ENCODE data around the gene ITGBL1. TPM values are rescaled to one million over a fixed set of nuclear protein-coding genes. Genes with fewer than 3 reads are reported as not detected.
A peak's percentile ranks its signal among the peaks of the same experiment; 100 is the strongest.

ITGBL1 gene
- total RNA-seq, 3 donors from 2014 or later = 8.2 to 62.5 (median 18.6) TPM

DNA sequence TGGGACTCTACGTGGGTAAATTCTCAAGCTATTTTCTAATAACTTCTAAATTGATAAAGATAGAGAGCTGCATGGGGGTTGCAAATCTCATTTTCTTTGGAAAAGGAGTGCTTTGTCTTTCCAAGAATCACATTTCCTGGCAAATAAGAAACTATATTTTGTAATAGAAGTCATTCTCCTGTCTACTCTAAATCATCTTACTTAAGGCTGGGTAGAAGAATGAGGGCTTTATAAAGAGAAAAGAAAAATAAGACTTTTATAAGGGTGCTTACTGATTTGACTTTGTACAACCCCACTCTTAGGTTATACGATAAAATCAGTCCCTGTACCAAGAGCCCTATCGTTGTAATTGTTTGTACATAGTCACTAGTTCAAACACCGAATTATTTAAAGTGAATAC, 14.9 kb downstream of the ITGBL1 start:
- no peaks in the 10 kb centered on the region for H3K27me3 ChIP-seq
- no peak overlapping the region for H3K4me3 ChIP-seq
- H3K36me3 ChIP-seq = no peaks in the 10 kb centered on the region
- no peak for DNase-seq (ENCODE audit: low spot score in 2 of 2)
- TF ChIP-seq CTCF (IDR thresholded peaks at IDR 0.05) (no peak), POLR2AphosphoS5 (IDR thresholded peaks at IDR 0.05) (no peak)
- intact Hi-C loops (cut with DNase I; ENCODE audit: low total_unique reads) = loop anchor here (10.0 kb wide), 1 partner anchor 53 kb away; the partner anchor contains the start of gene NALCN
- no peaks in the 10 kb centered on the region for H3K4me1 ChIP-seq
- no peak overlapping the region for H3K27ac ChIP-seq
- H3K9me3 ChIP-seq = no peaks in the 10 kb centered on the region

DNA sequence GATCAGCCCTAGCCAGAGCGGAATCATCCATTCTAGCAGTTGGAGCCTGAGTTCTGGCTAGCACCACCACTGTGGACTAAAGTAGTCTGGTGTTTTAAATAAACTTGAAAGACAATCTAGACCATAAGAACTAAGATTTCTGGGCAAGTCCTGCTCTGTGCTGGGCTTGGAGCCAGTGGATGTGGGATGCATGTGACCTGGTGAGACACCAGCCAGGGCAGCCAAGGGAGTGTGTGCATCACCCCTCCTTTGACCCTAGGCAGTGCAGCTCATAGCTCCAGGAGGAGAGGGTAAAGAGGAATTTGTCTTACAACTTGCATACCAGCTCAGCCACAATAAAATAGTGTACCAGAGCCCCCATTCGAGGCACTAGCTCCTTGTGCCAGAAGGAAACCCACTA, 21.0 kb downstream of the ITGBL1 start:
- Histone ChIP-seq H3K27ac (peak overlapping the region in 1 of 2 donors; percentile 56), H3K27me3 (no peaks in the 10 kb centered on the region), H3K9me3 (no peaks in the 10 kb centered on the region), H3K36me3 (no peaks in the 10 kb centered on the region), H3K4me3 (no peak overlapping the region), H3K4me1 (peaks cover 0 to 4% of the 10 kb centered on the region in 2 donors)
- TF ChIP-seq CTCF (IDR thresholded peaks at IDR 0.05) (no peak), POLR2AphosphoS5 (IDR thresholded peaks at IDR 0.05) (no peak), POLR2A (IDR thresholded peaks at IDR 0.05) (no peak)
- DNase-seq (ENCODE audit: low spot score in 2 of 2) = no peak
- intact Hi-C loops (cut with DNase I; ENCODE audit: low total_unique reads) = no loop called here

- DNase-seq (ENCODE audit: low spot score in 2 of 2) = peak in 1 of 2 donors; percentile 55
- intact Hi-C loops (cut with DNase I; ENCODE audit: low total_unique reads) = no loop called here
- no peaks in the 10 kb centered on the region for H3K27me3 ChIP-seq
Observed at GRCh38 chr13:101474419-101474957, 22.0 kb downstream of the ITGBL1 start.

DNA sequence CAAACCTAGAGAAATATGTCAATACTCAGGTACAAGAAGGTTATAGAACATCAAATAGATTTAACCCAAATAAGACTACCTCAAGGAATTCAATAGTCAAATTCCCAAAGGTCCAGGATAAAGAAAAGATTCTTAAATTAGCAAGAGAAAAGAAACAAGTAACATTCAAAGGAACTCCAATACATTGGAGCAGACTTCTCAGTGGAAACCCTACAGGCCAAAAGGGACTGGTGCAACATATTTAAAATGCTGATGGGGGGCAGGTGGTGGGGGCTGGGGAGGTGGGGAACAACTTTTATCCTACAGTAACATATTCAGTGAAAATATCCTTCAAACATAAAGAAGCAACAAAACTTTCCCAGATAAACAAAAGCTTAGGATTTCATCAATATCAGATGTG, 23.1 kb downstream of the ITGBL1 start:
- Histone ChIP-seq H3K4me1 (peaks cover 0 to 4% of the 10 kb centered on the region in 2 donors), H3K4me3 (no peak overlapping the region), H3K27ac (no peak overlapping the region), H3K27me3 (no peaks in the 10 kb centered on the region), H3K36me3 (no peaks in the 10 kb centered on the region), H3K9me3 (no peaks in the 10 kb centered on the region)
- TF ChIP-seq CTCF (IDR thresholded peaks at IDR 0.05) (no peak), POLR2A (IDR thresholded peaks at IDR 0.05) (no peak), POLR2AphosphoS5 (IDR thresholded peaks at IDR 0.05) (no peak)
- intact Hi-C loops (cut with DNase I; ENCODE audit: low total_unique reads) = no loop called here
- no peak for DNase-seq (ENCODE audit: low spot score in 2 of 2)

More at GRCh38 chr13:101474419-101474957, 22.0 kb downstream of the ITGBL1 start:
- TF ChIP-seq CTCF (IDR thresholded peaks at IDR 0.05) (no peak), POLR2A (IDR thresholded peaks at IDR 0.05) (no peak), POLR2AphosphoS5 (IDR thresholded peaks at IDR 0.05) (no peak)
- peak overlapping the region; percentile 38 to 56 for H3K27ac ChIP-seq
- no peaks in the 10 kb centered on the region for H3K36me3 ChIP-seq
- H3K4me1 ChIP-seq = peaks cover 0 to 4% of the 10 kb centered on the region in 2 donors
- no peaks in the 10 kb centered on the region for H3K9me3 ChIP-seq
- H3K4me3 ChIP-seq = no peak overlapping the region

DNA sequence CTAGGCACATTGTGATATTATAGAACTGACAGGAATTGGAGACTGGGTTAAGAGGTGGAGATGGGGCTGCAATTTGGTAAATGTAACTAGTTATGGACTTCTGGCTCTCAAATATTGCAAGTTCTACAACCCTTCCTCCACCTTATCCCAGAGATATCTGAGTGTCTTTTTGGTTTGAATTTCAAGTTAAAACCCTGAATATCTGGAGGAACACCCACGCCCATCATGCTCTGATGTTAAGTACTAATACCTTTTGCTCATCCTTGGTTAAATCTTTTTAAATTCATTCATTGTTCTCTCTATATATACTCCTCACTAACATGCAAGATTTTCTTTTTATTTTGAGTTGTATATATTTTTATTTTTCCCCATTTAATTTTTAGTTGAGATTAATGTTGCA, 28.9 kb downstream of the ITGBL1 start:
- no peak for TF ChIP-seq POLR2A (IDR thresholded peaks at IDR 0.05)
- no peak for TF ChIP-seq CTCF (IDR thresholded peaks at IDR 0.05)
- TF ChIP-seq POLR2AphosphoS5 (IDR thresholded peaks at IDR 0.05) = no peak
- DNase-seq (ENCODE audit: low spot score in 2 of 2) = no peak
- Histone ChIP-seq H3K36me3 (no peaks in the 10 kb centered on the region), H3K4me1 (no peaks in the 10 kb centered on the region), H3K27me3 (no peaks in the 10 kb centered on the region), H3K4me3 (no peak overlapping the region), H3K9me3 (no peaks in the 10 kb centered on the region), H3K27ac (no peak overlapping the region)
- intact Hi-C loops (cut with DNase I; ENCODE audit: low total_unique reads) = no loop called here
